Upper lobe of left lung (tissue), 4 donors: Measurements from ENCODE around the gene MRPL40.

Experiments
- CTCF ChIP-seq, 6 experiments: fragments of 450-650 bp in 4 of 6; fragments of 200-600 bp in 2 of 6; sonication (generic) in 2 of 6; IDR thresholded peaks; one replicate each; pipeline ENCODE4 v1.5.1; 2016 to 2019; ENCODE audit warnings: antibody characterized with exemption in 6 of 6
- POLR2A ChIP-seq, 4 donors: fragments of 450-650 bp; IDR thresholded peaks; one replicate each; pipeline ENCODE4 v1.5.1; 2016 to 2017; ENCODE audit warnings: antibody characterized with exemption in 4 of 4, mild to moderate bottlenecking in 2 of 4

- TF ChIP-seq POLR2A (IDR thresholded peaks at IDR 0.05) (no peak), CTCF (IDR thresholded peaks at IDR 0.05) (no peak)
These were observed 27.2 kb upstream of the MRPL40 start for GRCh38 chr22:19405133-19405532.
